IPS-18c (cell line): ENCODE data around the gene MYO9B.

ENCODE experiments used
- H3K4me3 ChIP-seq: 2 replicates; pipeline ENCODE4 v1.7.0; 2013; ENCODE audit warnings: low read depth, mild to moderate bottlenecking, low read length, moderate library complexity; ENCODE audit not compliant: insufficient read depth
- H3K9me3 ChIP-seq: one replicate; pipeline ENCODE4 v1.6.1; 2013; ENCODE audit warnings: mild to moderate bottlenecking, low read length, moderate library complexity; ENCODE audit not compliant: control insufficient read depth, insufficient read depth

The MYO9B gene

DNA sequence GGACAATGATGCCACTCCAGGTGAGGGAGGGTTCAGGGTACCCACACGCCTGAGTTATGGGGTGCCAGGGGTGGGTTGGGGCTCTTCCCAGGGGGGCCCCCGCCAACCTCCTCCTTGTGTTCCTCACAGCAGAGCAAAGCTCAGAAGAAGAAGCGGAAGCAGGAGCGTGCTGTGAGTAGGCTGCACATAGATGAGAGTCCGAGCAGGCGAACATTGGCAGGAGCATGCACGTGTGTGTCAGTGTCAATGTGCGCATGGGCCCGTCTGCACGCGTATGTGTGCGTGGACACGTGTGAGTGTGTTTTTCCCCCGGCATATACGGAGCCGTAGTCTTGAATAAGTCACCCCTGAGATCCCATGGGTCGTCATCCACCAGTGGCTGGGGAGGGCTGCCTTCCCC lies 127.1 kb downstream of the MYO9B start:
- H3K4me3 ChIP-seq, result no peak overlapping the region
- no peaks in the 10 kb centered on the region for H3K9me3 ChIP-seq

DNA sequence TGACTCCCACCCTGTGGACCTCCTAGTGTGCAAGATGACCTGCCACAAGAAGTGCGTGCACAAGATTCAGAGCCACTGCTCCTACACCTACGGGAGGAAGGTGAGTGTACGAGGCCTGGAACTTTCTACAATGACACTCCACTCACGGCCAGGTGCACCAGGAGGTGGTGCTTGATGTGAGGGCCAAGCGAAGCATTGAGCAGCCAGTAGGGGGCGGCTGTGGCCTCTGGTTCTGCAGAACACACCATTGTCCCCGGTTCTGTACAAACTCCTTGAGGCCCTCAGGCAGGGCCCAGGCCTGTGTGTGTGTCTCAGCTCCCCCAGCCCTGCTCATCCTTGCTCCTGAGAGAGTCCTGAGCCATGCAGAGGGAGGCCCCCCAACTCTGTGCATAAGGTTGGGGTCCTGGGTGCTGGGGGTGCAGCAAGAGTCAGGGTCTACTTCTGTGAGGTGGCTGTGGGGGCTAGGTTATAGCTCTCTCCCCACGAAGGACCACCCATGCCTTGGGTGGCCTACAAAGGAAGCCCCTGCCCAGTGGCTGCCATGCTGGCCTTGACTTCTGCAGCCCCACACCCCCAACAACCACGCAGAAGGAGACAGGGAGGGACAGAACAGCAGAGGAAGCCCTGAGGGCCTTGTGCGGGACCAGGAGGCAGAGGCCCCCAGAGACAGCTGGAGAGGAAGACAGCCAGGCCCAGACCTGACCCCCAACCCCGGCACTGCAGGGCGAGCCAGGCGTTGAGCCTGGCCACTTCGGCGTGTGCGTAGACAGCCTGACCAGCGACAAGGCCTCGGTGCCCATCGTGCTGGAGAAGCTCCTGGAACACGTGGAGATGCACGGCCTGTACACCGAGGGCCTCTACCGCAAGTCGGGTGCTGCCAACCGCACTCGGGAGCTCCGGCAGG lies 129.9 kb downstream of the MYO9B start:
- H3K9me3 ChIP-seq, result no peaks in the 10 kb centered on the region
- H3K4me3 ChIP-seq, result no peak overlapping the region

DNA sequence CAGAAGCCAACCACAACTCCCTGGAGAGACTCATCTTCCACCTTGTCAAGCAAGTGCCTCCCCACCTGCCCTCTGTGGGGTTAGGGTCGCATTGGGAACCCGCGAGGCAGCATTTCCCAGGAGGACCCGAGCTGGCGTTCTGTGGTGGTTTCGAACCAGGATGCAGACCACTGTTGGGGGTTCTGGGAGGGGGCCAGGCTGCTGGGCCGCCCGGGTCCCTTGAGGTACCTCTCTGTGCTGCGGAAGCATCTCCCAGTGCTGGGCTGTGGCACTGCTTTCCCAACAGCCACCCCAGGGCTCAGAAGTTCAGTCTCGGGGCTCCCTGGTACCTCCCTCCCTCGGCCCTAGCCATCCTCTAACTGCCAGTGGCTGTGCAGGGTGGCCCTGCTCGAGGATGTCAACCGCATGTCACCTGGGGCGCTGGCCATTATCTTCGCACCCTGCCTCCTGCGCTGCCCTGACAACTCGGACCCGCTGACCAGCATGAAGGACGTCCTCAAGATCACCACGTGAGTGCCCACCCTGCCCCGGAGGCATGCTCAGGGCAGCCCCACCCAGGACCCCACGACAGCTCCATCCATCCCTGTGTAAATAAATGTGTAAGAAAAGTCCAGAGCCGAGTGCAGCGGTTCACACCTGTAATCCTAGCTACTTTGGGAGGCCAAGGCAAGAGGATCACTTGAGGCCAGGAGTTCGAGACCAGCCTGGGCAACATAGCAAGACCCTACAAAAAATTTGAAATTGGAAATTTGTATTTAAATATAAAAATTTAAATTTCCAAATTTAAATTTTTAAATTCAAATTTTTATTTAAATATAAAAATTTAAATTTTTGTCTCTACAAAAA lies 131.4 kb downstream of the MYO9B start:
- H3K4me3 ChIP-seq, result no peak overlapping the region
- no peaks in the 10 kb centered on the region for H3K9me3 ChIP-seq

DNA sequence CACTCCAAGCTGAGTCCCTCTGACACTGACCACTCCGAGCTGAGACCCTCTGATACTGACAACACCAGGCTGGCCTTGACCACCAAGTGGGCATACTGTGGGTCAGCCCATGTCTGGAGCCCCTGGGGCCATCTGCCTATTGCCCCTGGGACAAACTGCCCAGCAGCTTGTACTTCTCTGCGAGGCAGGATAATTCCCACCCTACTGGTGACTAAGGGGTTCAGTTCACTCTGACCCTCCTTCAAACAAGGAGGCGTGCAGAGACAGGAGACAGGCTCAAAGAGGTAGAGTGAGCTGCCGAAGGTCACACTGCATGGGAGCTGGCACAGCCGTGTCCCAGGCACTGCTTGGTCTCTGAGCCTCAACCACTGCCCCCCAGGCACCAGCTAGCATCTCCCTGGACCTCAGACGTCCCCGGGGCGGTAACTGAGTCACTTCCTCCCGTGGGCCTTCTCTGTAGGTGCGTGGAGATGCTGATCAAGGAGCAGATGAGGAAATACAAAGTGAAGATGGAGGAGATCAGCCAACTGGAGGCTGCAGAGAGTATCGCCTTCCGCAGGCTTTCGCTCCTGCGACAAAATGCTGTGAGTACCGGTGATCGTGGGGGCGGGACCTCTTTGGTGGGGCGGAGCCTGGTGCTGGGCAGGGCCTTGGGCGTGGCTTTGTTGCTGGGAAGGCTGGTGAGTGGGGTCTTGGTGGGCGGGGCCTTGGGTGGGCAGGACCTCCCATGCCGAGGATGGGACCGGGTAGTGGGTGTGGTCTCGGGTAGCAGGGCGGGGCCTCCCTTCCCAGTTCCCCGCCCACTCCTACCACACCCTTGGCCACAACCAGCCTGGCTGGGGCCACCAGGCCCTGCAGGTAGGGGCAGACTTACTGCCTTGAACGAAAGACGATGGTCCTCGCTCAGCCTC lies 133.8 kb downstream of the MYO9B start:
- Histone ChIP-seq H3K9me3 (peaks cover 2% of the 10 kb centered on the region), H3K4me3 (peak overlapping the region; percentile 32; the same call in 1 of the 2 replicates)

DNA sequence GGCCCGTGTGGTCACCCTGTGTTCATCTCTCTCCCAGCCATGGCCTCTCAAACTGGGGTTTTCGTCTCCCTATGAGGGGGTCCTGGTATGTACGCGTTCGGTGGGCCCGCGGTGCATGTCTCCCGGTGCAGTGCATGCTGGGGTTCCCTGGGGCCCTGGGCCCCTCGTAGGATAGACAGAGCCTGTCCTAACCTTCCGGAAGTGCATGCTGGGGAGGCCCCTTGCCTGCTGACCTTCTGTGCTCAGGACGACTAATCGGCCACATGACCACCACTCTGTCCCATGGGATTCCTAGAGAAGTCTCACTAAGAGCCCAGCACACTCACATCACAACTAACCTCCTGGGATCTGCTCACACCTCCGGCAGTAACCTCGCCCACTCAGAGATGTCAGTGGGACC lies 134.7 kb downstream of the MYO9B start:
- Histone ChIP-seq H3K4me3 (no peak overlapping the region), H3K9me3 (peaks cover 2% of the 10 kb centered on the region)

DNA sequence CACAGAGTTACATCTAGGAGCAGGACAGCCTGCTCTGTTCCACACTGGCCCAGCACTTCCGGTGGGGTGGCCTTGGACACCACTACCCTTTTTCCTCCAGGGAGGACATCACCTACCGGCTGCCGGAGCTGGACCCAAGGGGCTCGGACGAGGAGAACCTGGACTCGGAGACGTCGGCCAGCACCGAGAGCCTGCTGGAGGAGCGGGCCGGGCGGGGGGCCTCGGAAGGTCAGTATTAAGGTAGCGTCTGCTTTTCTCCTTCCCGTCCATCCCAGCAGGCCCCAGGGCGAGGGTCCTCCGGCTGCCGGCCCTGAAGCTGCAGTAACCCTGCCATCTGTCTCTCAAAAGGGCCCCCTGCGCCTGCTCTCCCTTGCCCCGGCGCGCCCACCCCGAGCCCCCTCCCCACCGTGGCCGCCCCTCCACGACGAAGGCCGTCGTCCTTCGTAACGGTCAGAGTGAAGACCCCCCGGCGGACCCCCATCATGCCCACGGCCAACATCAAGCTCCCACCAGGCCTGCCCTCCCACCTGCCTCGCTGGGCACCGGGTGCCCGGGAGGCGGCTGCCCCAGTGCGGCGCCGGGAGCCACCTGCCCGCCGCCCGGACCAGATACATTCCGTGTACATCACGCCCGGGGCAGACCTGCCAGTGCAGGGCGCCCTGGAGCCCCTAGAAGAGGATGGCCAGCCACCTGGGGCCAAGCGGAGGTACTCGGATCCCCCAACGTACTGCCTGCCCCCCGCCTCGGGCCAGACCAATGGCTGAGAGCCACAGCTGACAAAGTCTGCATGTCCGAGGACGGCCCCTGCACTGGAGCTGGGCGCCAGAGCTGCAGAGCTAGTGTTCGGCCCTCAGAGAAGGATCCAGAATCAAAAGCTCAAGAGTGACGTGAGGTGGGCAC lies 136.2 kb downstream of the MYO9B start:
- Histone ChIP-seq H3K4me3 (no peak overlapping the region), H3K9me3 (peaks cover 2% of the 10 kb centered on the region)

DNA sequence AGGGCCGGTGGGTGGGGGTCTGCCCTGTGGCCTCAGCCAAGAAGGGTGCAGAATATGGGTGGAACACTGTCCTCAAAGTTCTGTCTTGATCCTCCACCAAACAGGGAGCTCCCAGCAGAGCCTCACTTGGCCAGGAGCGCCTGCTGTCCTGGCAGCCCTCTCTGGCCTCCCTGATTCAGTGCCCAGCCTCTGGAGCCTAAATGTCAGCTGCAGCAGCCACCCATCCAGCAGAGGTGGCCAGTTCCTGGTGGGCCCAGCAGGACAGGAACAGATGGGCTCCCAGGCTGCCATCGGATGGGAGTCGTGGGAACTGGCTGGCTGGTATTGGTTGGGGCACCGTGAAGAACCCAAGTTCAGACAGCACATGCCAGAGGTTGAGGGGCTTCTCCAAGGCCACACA lies 137.8 kb downstream of the MYO9B start:
- Histone ChIP-seq H3K4me3 (no peak overlapping the region), H3K9me3 (peaks cover 2% of the 10 kb centered on the region)

DNA sequence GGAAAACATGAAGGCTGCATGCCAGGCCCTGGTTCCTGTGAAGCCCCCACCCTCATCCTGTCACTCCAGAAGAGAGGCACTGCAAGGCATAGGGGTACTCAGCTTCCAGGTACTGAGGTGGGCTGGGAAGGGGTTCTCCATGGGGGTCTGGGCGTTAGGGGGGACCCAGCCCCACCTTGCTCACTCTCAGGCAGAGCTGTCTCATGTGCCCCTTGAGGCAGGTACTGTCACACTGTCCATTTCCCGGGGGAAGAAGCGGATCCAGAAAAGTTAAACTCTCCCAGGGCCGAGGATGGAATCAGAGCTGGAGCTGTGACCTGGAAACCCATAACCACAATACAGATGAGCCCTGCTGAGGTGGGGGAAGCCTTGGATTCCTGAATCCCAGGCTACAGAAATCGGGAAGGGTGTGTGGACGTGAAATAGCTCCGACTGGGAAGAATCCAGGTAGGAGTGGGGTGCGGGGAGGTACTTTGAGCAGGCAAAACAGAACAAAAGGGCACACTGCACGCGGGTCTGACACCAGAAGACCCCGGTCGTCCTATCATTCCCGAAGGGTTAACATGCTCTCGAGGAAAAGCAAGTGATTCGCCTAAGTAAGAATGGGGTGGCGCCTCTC lies 139.0 kb downstream of the MYO9B start:
- Histone ChIP-seq H3K9me3 (peaks cover 2% of the 10 kb centered on the region), H3K4me3 (peak overlapping the region; percentile 91)

DNA sequence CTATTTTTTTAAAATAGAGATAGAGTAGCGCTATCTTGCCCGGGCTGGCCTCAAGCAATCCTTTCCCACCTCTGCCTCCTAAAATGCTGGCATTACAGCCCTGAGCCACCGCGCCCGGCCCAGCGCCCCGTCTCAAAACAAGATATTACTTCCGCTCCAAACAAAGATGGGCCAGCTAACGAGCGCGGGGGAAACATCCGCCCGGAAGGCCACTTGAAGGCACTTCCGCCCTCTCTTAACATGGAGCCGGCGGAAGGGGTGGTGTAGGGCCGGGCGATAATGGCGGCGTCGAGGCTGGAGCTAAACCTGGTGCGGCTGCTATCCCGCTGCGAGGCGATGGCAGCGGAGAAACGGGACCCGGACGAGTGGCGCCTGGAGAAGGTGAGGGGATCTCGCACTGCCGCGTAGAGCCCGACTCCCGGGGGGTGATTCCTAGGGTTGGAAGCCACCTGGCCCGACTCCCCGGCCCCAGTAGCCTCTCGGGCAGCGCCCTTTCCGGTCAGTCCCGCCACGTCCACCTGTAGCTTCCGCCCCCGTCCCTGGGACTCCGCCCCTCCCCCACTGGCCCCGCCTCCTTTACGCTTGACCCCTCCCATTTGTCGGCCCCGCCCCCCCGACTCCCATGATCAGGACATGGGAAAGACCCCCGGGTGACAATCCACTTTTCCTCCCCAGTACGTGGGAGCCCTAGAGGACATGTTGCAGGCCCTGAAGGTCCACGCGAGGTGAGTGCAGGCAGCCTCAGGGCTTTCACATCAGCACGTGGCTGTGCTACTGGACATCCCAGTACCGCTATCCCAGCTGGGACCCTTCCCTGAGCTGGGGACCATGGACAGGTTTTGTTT lies 139.8 kb downstream of the MYO9B start, which contains the start of gene USE1:
TSS of gene USE1 (plus strand) at position 231 of the 845 bp plus-strand sequence. CDS start at position 280, 49 bp downstream.
- Histone ChIP-seq H3K4me3 (peak within 1 kb of the TSS; percentile 91), H3K9me3 (peaks cover 2% of the 10 kb centered on the region)

DNA sequence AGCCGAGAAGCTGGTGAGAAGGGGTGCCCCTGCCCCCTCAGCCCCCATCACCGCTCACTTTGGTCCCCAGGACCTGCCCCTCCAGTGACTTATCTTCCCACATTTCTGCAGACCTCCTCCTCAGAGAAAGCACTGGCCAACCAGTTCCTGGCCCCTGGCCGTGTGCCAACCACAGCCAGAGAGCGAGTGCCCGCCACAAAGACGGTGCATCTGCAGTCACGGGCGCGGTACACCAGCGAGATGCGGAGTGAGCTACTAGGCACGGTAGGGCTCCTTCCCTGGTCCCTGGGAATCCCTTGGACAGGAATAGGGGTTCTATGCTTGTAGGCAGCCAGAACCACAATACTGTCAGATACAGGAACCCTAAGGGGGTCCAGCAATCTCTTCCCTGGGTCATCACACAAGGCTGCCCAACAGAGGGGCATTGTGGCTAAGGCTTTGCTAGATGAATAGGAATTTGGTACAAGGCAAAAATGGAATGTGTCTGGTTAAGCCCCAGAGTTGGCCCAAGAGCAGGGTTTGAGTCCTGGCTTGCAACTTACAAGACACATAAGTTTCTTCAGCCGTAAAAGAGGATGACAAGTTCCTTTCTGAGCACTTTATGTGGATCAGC lies 140.6 kb downstream of the MYO9B start:
- Histone ChIP-seq H3K9me3 (peaks cover 2% of the 10 kb centered on the region), H3K4me3 (no peak overlapping the region; the same call in 1 of the 2 replicates)

DNA sequence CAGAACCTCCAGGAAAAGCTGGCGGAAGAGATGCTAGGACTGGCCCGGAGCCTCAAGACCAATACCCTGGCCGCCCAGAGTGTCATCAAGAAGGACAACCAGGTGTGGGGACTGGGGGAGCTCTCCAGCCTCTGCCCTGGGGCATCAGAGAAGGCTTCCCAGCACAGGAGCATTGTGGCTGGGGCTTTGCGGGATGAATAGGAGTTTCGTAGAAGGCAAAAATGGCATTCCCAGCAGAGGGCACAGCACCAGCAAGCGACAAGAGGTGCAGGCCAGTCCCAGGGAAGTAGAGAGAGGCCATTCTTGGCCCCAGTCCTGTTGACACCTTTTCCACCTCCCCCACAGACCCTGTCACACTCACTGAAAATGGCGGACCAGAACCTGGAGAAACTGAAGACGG lies 143.7 kb downstream of the MYO9B start:
- no peaks in the 10 kb centered on the region for H3K9me3 ChIP-seq
- H3K4me3 ChIP-seq, result no peak overlapping the region

DNA sequence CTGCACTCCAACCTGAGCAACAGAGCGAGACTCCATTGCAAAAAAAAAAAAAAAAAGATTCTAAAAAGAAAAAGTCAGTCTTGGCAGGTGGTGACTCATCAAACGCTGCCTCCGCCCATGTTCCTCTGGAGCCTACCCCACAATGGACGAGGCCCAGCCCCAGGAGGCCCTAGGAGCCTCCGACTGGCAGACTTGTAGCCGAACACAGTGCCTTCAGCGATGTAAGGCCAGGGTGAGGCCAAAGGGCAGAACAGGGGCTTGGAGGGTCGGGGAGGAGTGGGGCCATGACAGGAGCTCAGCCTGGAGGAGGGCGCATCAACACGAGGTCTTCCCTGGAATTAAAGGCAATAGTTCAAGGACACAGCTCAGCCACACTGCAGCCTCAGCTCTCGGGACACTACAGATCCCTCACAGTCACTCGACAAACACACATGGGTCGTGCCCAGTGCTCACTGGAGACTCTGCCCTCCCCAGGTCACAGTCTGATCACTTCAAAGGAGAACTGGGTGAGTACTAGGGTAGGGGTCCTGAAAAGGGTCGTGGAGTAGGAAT lies 144.7 kb downstream of the MYO9B start:
- Histone ChIP-seq H3K4me3 (no peak overlapping the region), H3K9me3 (no peaks in the 10 kb centered on the region)

DNA sequence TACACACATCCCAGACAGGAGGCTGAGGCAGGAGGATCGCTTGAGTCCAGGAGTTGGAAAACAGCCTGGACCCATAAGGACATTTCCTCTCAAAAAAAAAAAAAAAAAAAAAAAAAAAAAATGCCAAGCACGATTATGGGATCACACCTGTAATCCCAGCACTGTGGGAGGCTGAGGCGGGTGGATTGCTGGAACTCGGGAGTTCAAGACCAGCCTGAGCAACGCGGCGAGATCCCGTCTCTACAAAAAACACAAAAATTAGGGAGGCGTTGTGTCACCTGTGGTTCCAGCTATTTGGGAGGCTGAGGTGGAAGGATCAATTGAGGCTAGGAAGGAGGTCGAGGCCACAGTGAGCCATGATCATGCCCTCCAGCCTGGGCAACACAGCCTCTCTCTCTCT lies 149.5 kb downstream of the MYO9B start:
- Histone ChIP-seq H3K9me3 (no peaks in the 10 kb centered on the region), H3K4me3 (no peak overlapping the region)
